ACHN (cell line): Measurements from ENCODE around the gene C16orf74.

Experiments used
- DNase-seq: peaks from one replicate; pipeline ENCODE4 v3.0.0-alpha.2; 2015
- in situ Hi-C: cut with HindIII; loops from 2 replicates; pipeline ENCODE4 v1.10.0; 2017; ENCODE audit warnings: low sequenced_read_pairs, low pct_ligation_motif_present, low pct_unique_long_range_greater_than_20kb

Gene C16orf74

DNA sequence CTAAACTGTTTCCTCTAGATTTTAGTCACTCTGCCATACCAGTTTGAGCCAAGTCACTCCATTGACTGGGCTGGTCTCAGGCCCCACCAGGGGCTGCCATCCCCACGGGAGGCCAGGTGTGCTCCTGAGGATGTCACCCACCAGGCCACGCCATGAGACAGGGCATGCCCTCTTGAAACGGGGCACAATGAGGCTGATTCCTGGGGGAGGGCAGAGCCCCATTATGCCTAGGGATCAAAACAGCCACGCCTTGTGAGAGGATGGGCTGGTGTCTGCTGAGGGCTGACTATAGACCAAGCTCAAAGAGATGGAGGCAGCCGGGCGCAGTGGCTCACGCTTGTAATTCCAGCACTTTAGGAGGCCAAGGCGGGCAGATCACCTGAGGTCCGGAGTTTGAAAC, 83.6 kb downstream of the C16orf74 start:
- DNase-seq = no peak
- in situ Hi-C loops = no loop called here

DNA sequence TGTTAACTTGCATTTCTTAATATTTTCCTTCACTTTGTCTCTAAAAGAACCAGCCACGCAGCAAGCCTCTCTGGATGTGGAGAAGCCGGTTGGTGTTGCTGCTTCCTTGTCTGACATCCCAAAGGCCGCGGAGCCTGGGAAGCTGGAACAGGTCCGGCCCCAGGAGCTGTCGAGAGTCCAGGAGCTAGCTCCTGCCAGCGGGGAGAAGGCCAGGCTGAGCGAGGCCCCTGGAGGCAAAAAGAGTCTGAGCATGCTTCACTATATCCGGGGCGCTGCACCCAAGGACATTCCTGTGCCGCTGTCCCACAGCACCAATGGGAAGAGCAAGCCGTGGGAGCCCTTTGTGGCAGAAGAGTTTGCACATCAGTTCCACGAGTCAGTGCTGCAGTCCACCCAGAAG, 85.0 kb downstream of the C16orf74 start:
- no peak for DNase-seq
- in situ Hi-C loops = no loop called here

DNA sequence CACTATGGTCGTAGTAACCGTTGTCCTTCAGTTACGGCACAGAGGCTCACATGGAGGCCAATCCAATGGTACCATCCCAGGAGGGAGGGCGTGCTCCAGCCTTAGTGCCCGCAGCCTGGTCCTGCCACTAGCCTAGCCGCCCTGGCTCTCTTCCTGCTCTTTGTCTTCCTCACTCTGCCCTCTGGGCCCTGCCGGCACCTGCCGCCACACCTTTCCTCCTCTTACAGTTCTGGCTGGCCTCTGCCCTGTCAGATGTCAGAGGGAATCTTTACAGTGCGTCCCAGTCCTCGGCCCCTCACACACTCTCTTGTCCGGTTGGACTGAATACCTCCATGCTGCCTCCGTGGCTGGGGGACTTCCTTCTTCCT, 85.5 kb downstream of the C16orf74 start:
- in situ Hi-C loops = no loop called here

DNA sequence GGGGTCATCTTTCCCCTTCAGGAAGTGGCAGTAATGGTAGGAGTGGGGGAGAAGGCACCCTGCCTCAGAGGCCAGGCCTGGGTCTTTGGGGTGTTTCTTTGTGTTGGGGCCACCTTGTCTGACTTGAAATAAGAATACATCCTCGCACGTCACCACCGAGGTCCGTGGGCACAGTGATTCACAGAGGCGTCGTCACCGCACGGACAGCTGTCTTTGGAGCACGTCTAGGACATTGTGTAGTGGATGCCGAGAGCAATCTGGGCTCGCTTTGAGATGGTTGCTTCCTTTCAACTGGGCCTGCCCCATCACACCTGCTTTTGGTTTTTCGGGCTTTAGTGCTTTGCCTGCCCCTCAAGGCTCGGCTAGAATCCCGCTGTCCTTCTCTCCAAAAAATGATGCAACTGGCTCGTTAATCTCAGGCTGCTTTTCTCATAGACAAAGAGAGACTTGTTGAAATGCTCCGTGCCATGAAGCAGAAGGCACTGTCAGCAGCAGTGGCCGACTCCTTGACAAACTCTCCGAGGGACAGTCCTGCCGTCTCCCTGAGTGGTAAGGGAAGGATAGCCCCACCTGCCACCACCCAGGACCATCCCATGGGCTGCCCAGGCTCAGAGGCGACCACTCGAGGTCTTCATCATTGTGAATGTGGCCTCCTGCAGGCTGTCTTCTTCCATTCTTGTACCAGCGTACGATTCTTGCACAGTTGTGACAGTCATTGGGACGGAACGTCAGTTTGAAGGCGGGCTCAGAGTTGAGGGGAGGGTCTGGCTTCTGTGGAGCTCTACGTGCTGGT, 86.1 kb downstream of the C16orf74 start:
- DNase-seq = no peak
- in situ Hi-C loops = no loop called here

More for the DNA sequence above, 85.5 kb downstream of the C16orf74 start:
- no peak for DNase-seq

DNA sequence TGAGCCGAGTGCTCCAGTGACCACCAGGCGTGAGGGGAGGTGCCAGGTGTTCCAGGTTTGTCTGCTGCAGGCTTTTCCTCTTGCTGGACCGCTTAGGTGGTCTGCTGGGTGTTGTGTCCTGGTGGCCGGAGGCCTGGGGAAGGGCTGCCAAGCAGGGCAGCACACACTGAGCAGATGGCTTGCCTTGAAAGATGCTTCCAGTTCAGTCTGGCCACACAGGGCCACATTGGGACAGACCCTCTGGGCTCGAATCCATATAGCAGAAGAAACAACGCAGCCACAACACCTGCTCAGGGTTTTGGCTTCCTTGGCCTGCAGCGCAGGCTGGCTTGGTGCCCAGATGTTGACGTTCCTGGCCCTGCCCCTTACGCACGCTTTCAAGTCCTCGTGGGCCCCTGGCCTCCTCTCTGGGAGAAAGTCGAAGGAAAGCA, 87.0 kb downstream of the C16orf74 start:
- in situ Hi-C loops = no loop called here
- no peak for DNase-seq

DNA sequence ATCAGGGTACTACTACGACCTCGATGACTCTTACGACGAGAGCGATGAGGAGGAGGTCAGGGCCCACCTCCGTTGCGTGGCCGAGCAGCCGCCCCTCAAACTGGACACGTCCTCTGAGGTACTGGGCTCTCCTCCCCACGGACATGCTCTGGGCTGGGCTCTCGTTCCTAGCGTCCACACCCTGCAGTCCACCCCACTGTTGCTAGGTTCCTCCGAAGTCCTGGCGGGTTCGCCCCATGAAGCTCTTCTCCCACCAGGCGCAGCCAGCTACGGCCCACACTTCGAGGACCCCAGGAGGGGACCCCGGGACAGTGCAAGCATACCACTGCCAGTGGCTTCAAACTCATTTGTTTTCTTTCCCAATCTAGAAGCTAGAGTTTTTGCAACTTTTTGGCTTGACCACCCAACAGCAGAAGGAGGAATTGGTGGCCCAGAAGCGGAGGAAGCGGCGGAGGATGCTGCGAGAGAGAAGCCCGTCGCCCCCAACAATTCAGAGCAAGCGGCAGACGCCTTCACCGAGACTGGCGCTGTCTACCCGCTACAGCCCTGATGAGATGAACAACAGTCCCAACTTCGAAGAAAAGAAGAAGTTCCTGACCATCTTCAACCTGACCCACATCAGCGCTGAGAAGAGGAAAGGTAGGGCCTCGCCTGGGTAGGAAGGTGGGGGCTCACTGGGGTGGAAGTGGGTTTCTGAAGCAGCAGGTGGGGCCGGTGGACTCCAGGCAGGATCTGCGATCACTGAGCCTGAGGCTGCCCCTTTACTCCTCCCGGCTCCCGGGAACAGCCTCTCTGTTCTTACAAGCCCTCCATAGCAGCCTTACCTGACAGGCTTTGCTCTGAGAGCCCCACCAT, 87.7 kb downstream of the C16orf74 start:
- DNase-seq = no peak

DNA sequence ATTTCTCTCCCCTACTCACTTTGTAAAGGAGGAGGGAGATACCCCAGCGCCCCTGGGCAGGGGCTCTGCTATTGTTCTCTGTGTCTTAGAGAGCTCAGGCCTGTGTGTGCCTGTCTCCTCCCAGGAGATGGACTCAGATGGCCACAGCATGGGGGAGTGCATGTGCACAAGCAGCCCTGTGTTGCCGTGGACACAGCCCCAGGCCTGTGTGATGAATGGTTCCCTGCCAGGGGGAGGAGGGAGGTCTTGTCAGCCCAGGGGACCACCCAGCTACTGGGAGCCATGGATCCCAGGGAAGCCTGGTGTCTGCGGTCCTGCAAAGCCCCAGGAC, 88.4 kb downstream of the C16orf74 start:
- no peak for DNase-seq
- in situ Hi-C loops = no loop called here

More for the DNA sequence above, 87.7 kb downstream of the C16orf74 start:
- in situ Hi-C loops = no loop called here

DNA sequence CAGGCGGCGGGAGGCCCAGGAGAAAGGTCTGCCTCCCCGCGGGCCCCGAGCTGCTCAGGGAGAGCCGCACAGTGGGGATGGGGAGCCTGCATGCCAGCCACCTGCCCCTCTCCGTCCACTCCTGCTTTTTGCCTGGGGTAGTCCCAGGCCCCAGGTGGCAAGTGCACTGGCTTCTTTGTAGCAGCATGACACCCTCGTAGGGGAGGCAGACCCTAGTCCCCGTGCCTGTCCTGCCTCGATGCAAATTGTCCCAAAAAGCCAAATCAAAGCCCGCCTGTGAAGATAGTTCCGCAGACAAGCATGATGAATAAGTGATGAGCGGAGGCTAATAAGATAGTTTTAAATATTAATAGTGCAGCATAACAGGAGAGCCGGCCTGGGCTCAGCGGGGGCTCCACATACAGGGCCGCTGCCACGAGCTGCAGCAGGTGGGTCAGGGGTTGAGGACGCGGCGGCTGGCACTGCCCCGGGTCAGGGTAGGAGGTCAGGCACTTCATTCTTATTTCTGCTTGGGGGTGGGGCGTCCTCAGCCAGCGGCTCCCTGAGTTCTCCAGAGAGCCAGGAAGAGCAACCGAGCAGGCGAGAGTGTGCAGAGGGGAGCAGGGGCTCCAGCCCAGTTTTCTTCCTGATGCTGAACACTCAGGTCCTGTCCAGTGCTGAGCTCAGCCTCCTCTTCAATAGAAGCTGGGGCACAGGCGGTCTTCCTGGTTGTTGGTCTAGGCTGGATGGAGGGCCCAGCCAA, 89.0 kb downstream of the C16orf74 start:
- in situ Hi-C loops = no loop called here
- no peak for DNase-seq

DNA sequence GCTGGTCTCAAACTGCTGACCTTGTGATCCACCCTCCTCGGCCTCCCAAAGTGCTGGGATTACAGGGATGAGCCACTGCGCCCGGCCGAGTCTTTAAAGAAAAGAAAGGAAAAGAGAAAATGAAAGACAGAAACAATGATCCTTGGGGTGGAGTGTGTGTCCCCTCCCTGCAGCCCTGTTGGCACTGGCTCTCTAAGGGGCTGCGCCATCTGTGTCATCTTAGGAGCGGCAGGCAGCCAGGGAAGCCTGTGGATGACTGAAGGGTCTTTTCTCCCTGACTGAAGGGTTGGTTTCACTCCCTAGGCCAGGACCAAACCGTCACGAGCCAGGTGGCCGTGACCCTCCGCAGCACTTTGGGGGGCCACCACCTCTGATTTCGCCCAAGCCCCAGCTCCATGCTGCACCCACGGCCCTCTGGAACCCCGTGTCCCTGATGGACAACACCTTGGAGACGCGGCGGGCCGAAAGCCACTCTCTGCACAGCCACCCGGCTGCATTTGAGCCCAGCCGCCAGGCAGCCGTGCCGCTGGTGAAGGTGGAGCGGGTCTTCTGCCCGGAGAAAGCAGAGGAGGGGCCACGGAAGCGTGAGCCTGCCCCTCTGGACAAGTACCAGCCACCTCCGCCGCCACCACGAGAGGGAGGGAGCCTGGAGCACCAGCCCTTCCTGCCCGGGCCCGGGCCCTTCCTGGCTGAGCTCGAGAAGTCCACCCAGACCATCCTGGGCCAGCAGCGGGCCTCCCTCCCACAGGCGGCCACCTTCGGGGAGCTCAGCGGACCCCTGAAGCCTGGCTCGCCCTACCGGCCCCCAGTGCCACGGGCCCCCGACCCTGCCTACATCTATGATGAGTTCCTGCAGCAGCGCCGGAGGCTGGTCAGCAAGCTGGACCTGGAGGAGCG, 89.8 kb downstream of the C16orf74 start:
- DNase-seq = no peak
- in situ Hi-C loops = no loop called here

DNA sequence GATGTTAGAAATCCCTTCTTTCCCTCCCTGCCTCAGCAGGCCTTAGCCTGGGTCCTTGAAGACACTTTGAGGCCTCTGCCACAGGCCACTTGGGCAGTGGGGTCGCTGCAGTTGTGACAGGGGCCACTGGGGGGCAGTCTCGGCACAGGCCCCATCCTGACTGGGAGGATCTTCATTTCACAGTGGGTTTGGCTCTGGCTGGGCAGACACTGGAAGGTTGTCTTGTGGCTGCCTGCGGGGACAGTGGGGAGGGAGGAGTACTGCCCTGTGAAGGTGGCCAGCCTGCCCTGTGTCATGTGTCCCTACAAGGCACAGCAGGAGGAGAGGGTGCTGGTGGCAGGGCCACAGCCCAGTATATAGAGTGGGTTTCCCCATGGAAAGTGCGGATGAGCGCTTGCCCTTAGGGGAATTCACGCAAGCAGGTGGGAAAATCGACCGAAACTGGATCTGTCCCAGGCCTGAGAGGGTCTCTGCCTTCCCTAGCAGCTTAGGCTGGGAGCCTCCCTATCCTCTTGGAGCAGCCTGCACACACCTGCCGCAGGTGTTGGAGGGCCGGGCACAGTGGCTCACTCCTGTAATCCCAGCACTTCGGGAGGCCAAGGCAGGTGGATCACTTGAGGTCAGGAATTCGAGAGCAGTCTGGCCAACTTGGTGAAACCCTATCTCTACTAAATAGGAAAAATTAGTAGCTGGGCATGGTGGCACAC, 90.9 kb downstream of the C16orf74 start:
- DNase-seq = peak; percentile 64
- in situ Hi-C loops = no loop called here

DNA sequence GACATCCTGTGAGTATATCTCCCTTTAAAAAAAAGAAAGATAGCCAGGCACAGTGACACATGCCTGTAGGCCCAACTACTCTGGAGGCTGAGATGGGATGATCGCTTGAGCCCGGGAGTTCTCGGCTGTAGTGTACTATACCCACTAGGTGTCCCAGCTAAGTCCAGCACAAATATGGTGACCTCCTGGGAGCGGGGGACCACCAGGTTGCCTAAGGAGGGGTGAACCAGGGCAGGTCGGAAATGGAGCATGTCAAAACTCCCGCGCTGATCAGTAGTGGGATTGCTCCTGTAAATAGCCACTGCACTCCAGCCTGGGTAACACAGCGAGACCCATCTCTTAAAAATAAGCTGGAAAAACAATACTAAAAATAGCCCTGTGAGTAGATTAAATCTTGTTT, 91.6 kb downstream of the C16orf74 start:
- no peak for DNase-seq
- in situ Hi-C loops = no loop called here

DNA sequence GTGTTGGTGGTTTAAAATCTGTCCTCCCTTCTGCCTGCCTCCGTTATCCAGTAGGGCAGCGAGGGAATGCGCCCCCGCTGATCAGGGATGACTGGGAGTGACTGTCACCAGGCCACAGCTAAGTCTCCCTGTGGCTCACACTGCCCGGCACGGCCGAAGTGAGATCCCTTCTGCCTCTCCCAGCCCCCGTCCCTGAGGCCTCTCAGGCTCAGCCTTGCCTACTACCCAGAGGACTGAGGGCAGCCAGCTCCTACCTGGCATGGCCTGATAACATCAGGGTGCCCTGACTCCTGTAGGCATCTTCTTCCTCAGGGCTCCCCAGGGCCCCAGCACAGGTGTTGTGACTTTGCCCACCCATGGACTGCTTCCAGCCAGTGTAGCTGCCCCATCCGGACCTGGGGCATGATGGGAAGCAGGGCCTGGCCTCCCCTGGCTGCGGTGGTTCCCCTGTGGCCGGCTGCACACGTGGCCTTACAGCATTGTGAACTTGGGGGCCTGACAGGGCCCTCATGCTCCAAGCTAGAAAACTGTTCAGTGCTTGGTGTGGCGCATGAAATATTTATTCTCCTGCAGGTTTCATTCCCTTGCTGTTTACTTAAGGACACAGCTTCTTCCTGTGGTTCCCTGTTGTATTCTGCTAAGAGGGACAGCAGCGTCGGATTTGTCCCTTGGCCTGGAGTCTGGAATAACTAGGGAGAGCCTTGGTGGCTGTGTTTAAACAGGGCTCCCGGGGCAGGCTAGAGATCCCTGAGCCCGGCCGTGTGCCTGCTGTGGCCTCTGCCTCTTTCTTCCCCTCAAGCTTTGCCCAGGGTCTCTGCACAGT, 92.2 kb downstream of the C16orf74 start:
- in situ Hi-C loops = no loop called here
- no peak for DNase-seq

DNA sequence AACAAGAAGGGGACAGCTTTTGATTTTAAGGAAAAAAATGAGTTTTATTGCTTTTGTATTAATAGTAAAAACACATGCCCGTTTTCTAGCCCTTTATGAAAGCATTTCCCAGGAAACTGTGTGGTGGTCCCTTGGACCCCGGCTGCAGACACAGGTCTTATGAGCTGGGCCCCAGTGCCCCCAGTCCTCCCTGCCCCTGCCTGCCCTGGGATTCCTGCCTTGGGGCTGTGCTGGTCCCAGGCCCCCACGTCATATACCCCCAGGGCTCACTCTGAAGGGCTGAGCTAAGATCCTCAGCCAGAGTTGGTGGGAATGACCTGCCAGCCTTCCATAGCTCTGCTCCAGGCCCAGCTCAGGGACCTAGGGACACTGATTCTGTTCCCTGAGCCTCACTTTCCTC, 92.9 kb downstream of the C16orf74 start:
- in situ Hi-C loops = no loop called here
- DNase-seq = no peak
